CD4-positive, alpha-beta T cell treated with Interleukin-21 for 1 hour (primary cell): ENCODE data around the gene ATP8B4.
A peak's percentile ranks its signal among the peaks of the same experiment; 100 is the strongest.
"Not testable (repeated sequence)": the region's sequence is repeated elsewhere in the genome, so short reads cannot be mapped to it uniquely, and the experiment has no call there.

Experiments
- DNase-seq: peaks from one replicate; pipeline ENCODE4 v3.0.0-alpha.2; 2020

ATP8B4 gene

GRCh38 chr15:50108461-50108860 lies 10.6 kb downstream of the ATP8B4 start:
- DNase-seq: no peak

DNA sequence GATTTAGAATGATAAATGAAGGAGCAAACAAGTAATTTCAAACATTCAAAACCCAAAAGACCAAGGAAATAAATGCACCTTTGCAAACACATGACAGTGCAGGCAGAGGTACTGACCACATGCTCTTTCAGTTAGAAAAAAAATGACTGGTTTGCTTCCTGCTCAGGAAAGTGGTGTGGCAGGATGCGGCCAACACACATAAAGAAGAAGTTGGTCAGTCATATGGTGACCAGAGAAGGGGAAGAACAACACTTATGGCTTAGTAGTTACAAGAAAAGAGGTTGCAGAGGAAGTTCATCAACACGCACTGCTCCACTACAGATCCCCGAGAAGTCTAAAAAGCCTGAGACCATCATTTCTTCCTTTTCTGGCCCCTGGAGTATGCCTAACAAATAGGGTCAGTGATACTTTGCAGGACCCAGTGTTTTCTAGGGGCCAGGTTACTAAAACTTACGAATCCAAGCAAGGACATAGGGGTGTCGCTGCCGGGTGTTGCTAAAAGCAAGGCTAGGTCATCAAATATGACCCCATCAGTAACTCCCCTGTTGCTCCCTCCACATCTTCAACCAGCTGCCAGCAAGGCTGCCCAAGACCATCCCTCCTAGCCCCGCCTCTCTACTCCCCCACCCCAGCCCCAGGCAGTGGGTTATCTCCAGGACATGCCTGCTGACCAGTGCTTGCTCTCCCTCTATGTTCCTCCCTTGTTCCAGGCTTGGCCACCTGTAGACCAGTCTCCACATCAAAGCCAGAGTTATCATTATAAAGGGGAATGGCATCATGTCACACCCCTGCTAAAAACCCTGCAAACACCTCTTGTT lies 11.2 kb downstream of the ATP8B4 start:
- DNase-seq: peak; percentile 34

DNA sequence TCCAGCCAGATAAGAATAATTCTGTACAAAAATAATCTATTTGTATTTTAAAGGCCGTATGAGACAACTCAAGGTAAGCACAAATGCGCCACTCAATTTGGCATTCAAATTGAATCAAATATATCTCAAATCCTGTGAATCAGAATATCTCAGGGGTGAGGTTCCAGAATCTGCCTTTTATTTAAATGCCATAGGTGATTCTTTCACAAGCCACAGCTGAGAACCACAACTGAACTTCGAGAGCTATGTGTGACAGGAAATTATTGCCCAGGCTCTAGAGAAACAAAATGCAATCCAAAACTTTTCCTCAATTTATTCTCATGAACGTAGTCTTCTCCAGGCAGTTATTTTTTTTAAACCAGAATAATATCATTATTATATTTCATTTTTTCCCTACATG lies 11.9 kb downstream of the ATP8B4 start:
- DNase-seq: no peak

DNA sequence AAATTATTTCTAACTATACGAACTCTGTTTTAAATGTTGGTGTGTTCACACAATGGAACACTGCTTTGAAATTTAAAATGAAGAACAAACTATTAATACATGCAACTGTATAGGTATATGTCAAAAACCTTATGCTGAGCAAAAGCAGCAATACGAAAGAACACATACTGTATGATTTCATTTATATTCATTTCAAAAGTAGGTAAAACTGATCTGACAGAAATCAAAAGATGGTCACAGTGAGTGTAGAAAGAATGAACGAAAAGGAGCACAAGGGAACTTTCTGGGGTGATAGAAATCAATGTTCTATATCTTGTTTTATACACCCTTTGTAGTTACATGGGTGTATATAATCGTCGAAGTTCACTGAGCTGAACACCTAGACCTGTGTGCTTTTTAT lies 12.6 kb downstream of the ATP8B4 start:
- no peak for DNase-seq

DNA sequence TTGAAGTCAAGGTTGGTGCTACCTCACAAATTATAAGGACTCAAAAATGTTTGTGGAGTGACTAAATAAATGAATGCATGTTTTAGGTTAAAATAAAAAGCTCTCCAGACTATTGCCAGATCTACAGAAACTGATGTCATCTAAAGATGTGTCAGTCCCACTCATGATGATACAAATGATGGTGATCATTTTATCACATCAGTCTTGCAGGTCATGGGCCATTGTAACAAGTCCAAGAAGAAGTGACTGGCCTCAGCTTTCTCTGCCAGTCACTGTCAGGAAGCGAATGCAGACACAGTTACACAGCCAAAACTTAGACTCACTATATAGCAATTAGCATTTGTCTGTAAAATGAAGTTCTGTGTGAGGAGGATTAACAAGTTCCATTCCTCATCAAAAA lies 18.5 kb downstream of the ATP8B4 start:
- no peak for DNase-seq

GRCh38 chr15:50098545-50098944 lies 20.5 kb downstream of the ATP8B4 start:
- no peak for DNase-seq

- DNase-seq: no peak
Observed at GRCh38 chr15:50095938-50096821, 22.9 kb downstream of the ATP8B4 start.

DNA sequence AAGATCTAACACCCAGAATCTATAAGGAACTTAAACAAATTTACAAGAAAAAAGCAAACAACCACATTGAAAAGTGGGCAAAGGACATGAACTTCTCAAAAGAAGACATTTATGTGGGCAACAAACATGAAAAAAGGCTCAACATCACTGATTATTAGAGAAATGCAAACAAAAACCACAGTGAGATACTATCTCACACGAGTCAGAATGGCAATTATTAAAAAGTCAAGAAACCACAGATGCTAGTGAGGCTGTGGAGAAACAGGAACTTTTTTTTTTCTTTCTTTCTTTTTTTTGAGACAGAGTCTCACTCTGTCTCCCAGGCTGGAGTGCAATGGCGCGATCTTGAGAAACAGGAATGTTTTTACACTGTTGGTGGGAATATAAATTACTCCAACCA lies 29.6 kb downstream of the ATP8B4 start:
- not testable (repeated sequence) for DNase-seq

DNA sequence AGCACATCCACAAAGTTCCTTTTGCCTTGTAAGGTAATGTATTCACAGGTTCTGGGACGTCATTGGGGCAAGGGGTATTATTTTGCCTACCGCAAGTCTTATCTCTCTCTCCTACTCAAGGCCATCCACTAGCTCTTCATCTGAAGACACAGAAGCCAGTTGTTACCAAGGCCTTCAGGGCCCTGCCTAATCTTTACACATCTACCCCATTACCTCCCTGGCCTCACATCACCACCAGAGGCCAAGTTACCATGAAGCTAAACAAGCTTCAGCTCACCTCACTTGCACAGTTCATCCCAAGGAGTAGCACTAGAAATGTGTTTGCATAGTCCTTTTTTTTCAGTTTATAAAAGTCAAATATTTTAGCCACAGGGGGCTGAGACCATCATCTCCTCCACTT lies 34.1 kb downstream of the ATP8B4 start:
- DNase-seq: no peak

GRCh38 chr15:50083424-50084025 lies 35.5 kb downstream of the ATP8B4 start:
- no peak for DNase-seq

DNA sequence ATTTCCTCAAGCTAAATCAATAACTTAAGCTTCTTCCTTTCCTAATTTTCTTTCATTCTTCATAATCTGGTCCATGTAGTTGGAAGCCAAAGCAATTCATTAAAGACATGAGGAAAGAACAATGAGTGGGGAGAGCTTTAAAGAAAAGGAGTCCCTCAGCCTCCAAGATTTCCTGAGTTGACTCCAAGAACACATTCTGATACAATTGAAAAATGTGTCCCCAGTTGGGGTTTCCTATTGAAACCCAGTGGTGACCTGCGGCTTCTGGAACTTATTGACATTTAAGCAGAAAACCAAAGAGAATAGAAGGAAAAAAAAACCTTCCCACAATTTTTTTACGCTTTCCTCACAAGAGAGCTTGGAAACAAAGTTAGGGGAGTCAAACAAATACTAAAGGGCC lies 37.0 kb downstream of the ATP8B4 start:
- DNase-seq: no peak

DNA sequence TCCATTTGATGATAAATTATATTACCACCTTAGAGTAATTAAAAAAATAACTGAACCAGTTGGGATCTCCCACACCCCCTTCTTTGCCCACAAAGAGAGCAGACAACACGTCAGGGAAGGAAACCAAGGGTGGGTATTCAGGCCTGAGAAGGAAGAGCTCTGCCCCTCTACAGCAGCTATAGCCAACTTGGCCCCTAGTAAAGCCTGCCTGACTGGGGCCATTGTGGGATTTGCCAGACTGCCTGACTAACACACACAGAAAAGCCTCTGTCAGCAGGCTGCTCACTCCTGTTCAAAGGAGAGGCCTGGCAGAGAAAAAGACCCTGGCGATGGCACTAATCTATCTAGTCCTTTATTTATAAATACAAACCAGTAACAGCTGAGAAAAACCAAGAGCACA lies 41.4 kb downstream of the ATP8B4 start:
- no peak for DNase-seq

GRCh38 chr15:50077176-50077575 lies 41.9 kb downstream of the ATP8B4 start:
- no peak for DNase-seq

GRCh38 chr15:50075319-50075718 lies 43.7 kb downstream of the ATP8B4 start:
- no peak for DNase-seq

- DNase-seq: no peak
Observed at GRCh38 chr15:50071551-50072258, 47.3 kb downstream of the ATP8B4 start.

DNA sequence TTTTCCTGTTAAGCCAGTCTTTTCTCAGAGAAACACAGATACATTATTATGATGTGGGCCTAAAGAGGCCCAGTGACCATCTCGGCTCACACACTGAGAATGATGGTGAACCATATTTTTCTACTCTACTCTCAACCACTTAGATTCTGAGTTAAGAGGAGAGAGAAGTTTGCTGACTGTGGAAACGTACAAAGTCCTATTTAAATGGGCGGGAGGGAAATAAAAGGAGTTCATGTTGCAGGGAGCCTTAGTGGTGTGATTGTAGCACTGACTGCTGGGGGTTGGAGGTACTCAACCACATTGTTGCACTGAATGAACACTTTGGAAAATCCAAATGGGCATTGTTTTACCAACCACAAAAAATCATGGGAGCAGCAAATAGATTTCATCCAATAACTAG lies 51.0 kb downstream of the ATP8B4 start:
- DNase-seq: no peak

GRCh38 chr15:50067254-50067653 lies 51.8 kb downstream of the ATP8B4 start:
- no peak for DNase-seq

- DNase-seq: no peak
Observed at GRCh38 chr15:50066666-50067065, 52.4 kb downstream of the ATP8B4 start.

- DNase-seq: peak; percentile 38
Observed at GRCh38 chr15:50066202-50066601, 52.8 kb downstream of the ATP8B4 start.

DNA sequence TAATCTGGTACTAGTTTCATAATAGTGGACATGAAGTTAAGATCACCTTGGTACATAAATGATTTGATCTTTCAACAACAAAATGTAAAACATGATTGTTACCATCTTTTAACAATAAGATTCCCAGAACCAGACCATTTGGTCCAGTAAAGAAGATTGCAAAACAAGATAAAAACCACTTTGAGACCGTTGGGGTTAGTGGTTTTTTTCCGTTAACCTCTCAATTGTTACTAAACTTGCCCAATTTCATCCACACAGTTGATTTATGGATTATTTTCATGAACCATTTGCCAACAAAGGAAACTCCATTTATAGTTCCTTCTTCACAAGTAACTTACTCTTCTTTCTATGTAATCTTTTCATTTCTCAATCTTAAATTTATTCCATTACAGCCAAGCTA lies 53.8 kb downstream of the ATP8B4 start:
- no peak for DNase-seq

DNA sequence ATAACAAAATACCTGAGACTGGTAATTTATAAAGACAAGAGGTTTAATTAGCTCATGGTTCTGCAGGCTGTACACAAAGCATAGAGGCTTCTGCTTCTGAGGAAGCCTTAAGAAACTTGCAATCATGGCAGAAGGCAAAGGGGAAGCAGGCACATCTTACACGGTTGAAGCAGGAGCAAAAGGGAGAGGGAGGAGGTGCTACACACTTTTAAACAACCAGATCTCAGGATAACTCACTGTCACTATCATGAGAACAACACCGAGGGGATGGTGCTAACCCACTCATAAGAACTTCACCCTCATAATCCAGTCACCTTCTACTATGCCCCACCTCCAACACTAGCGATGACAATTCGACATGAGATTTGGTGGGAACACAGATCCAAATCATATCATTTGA lies 54.4 kb downstream of the ATP8B4 start:
- no peak for DNase-seq

- no peak for DNase-seq
Observed at GRCh38 chr15:50063226-50063625, 55.8 kb downstream of the ATP8B4 start.

DNA sequence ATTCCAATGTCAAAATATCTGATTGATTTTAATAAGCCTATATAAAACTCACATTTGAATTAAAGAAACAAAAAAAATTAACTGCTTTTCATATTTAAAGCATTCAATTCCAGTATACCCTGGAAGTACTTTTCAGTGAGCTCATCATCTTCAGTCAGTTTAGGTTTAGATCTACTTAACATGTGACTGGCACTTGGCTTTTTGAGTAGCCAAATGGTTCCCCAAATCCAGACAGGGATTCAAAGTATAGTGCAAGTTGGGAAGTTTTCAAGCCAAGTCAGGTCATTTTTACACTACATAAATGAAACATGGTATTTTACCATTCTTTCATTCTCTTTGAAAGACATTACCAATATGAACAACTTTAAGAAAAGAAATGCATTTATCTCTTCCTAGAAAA lies 57.5 kb downstream of the ATP8B4 start:
- no peak for DNase-seq
